ENCODE measurements around the gene AAK1.
"Not testable (repeated sequence)": the region's sequence is repeated elsewhere in the genome, so short reads cannot be mapped to it uniquely, and the experiment has no call there.

Gene AAK1

DNA sequence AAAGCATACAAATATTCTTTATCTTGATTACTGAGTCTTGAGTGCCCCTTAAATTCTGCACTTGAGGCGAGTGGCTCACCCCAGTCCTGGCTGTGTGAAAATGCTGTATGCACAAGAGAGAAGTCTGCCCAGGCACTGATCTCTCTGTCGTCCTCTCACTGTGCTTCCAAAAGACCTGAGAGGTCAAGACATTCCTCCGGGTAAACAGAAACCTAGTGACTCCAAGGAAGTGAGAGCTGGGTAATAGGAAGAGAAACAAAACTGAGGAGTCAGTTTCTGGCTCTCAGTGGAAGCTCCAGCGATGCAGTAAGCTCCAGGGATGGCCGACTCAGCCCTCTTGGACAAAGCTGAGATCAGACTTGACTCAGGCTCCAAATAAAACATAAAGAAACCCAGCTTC lies 70.9 kb downstream of the AAK1 start:
- peak; percentile 44 for DNase-seq (ENCODE audit: low spot score)

DNA sequence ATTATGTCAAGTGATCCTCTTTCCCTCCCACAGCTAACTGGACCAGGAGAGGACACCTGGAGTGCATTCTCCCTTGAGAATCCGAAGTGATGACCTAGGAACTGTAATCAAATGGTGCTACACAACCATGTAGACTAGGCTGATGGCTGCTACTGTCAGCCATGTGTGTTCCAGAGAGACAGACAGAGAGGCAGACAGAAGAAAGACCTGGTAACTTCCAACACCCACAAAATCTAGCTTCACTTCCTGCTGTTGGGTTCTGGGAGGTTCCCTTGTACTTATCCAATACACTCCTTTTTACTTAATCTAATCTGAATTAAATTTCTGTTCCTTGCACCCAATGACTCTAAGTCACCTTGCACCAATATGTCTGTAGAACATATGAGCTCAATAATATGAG lies 72.3 kb downstream of the AAK1 start:
- no peak for DNase-seq (ENCODE audit: low spot score)

DNA sequence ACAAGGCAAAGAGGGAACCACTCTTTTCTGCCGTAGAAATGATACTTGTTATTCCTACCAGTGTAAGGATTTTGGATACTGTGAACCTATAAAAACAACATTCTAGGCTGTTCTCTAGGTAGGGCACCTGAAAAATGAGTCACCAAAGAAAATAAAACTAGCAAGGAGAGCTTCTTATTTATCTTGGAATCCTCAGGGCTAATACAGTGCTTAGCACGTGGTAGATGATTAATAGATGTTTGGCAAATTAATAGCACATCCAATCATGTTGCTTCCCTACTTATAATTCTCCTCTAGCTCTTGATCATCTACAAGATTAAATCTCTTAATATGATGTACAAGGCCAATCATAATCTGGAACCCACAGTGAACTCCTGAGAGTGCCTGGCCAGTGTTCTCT lies 73.1 kb downstream of the AAK1 start:
- DNase-seq (ENCODE audit: low spot score), result no peak

DNA sequence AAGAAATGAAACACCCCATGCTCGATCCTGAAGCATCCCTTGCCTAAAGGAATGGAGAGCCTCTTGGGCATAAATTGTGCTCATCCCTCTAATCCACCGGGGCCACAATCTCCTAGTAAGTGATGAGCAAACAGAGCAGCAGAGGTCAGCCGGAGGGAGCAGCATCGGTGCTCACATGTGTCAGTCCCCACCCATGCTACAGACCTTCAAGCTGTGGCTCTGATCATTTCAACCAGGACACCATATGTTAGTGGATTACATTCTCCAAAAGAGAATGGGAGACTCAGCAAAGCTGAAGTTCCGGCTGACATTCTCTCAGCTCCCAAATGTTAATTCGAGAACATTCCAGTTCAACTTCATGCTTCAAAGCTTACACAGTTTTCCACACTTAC lies 75.6 kb downstream of the AAK1 start:
- DNase-seq (ENCODE audit: low spot score), result no peak

DNA sequence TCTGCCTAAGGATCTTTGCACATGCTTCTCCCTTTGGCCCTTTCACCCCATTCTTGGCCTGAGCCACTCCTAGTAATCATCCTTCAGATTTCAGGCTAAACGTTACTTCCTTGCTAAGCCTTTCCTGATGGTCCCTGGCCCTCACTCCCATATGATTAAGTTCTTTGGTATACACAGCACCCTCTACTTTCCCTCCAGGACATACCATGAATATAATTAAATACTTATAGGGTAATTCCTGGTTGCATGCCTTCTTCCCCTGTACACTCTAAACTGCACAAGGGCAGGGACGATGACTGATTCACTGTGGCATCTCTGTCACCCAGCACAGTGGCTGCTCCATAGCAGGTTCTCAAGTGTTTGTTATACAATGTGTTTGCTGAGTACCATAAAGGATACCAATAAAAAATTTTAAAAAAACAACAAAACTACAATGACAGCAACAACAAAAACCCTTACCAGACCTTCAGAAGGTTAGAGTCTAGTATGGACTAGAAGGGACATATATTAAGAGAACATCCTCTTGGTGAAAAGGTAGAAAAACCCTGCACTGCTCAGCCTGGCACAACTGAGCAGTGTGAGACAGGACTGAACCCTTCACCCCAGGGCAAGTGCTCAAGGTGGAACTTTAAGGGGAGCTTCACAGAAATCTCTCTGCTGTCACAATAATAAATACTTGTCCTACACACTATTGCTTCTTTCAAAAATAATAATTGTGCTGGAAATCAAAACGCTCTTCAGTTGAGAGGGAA lies 76.2 kb downstream of the AAK1 start:
- DNase-seq (ENCODE audit: low spot score), result peak; percentile 48

DNA sequence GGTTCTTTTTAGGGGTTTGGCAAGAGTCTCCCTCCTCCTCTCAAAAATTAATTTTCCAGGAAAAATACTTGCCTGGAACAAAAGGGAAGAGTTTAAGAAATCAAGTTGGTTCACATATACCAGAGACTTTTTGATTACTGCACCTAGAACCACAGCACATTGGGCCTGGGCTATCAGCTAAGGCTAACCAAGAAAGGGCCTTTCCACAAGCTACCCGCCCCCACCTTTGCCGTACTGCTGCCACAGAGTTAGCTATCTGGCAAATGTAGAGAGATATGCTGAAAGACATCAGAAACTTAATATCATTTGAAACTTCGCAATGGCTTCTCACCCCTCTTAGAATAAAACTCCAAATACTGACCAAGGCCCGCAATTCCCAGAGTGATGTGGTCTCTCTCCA lies 76.9 kb downstream of the AAK1 start:
- DNase-seq (ENCODE audit: low spot score), result no peak

DNA sequence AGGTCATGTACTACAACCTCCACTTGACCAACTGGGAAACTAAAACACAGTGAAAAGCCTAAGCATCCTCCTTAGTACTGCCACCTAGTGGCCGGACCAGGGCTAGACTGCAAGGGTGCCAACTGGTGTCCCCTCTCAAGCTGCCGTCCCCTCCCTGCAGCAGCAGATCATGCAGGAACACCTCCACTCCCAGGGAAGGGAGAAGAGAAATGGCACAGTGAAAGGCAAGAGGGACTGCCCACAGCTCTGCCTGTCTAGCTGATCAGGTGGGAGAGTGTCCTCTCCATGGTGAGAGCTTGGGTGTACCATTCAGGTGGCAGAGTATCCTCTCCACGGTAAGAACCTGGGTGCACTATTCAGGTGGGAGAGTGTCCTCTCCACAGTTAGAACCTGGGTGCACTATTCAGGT lies 78.1 kb downstream of the AAK1 start:
- DNase-seq (ENCODE audit: low spot score), result no peak

DNA sequence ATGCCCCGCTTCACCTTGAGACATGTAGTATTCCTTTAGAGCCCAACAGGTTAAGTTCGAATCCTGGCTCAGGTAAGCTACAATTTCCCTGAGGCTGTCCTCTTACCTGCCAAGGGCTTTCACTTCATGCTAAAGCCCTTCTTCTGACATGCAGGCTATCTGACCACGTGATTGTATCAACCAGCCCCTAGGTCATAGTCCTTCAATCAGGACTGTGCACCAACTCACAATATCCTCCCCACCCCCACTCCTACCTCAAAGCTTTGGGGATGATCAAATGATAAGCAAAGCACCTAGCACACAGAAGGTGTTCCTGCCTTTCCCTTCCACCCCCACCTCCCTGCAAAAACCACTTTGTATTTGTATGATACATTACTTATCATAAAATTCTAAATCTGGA lies 78.9 kb downstream of the AAK1 start:
- no peak for DNase-seq (ENCODE audit: low spot score)

DNA sequence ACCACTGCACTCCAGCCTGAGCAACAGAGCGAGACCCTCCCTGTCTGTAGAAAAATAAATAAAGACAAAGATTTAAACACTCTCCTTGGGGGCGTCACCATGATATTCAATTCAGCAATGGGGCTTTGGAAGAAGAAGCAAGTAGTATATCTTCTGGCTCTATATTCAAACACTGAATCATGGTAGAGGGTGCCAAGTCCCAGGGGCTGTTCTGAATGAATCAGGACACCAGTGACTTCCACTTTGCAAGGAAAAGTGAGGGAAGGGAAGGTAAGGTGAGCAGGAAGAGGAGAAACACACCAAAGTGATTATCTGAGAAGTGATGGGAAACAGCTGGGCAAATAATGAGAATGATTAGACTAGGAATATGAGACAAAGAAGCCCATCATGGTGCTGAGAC lies 80.5 kb downstream of the AAK1 start:
- no peak for DNase-seq (ENCODE audit: low spot score)

DNA sequence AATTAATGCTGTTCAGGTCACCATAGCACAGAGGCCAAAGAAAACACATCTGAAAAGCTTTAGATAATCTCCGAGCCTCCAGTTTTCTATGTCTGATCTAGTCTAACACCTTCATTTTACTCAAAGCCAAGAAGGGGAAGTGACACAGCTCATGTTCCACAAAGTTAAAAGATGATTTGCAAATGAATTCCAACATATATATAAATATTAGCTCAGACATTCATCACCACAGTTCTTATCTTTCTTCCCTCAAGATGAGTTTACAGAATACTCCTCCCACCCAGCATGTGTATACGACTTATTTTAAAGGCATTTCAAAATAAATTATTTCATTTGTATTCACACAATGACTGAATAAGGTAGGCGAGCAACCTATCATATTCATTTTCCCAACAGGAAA lies 82.4 kb downstream of the AAK1 start:
- no peak for DNase-seq (ENCODE audit: low spot score)

DNA sequence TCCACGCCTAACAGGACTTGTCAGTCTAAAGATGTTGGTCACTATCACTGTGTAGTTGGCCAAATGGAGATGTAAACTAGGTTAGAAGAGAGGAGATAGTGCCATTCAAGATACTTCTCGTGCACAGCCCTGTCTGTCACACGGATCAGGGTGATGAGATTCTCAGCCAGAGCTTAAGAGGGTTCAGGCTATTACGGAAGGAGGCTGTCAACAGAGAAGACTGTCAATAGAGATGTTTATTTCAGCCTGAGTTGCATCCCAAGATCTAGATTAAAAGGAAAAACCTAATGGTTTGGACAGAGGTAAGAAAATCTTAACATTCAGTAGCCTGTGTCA lies 83.4 kb downstream of the AAK1 start:
- DNase-seq (ENCODE audit: low spot score), result no peak

DNA sequence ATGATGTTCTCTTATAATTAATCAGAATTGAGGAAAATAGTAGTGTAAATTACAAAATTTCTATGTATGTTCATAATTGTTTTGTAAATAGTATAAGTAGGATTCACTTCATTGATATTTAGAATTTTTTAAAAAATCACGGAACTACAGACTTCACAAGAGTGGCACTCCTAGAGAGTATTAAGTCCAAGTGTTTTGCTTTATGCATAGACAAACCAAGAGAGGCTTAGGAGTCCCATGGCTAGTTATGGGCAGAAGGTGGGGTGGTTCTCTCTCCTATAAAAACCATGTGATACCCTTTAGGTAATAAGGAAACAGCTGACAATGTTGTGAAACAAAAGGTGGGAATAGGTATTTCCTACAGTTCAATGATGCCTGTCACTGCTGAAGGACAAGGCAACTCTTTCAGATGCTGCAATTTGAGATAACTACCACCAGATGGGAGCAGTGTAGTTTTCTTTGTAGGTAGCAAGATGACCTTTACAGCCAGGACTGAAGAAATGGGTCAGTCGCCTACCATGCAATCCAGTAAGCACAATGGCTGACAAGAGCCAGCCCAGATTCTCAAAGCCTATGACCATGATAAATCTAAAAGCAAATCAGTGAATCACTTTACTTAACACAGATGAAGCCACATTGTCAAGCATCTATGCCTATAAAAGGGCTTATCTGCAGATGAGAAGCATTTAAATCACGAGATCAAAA lies 83.9 kb downstream of the AAK1 start:
- peak; percentile 65 for DNase-seq (ENCODE audit: low spot score)

DNA sequence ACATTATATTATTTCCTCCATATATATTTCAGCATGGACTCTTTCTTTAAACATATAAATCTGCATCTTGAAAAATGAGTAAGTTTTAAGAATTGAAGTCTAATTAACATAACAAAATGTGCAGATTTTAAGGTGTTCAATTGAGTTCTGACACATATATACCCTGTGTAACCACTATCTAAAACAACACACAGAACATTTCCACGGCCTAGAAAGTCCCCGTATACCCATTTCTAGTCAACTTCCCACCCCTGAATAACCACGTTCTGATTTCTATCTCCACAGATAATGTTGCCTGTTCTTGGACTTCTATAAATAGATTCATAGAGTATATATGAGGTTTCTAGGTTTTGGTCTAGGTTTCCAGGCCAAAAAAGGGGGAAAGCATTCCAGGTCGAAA lies 87.5 kb downstream of the AAK1 start:
- no peak for DNase-seq (ENCODE audit: low spot score)

DNA sequence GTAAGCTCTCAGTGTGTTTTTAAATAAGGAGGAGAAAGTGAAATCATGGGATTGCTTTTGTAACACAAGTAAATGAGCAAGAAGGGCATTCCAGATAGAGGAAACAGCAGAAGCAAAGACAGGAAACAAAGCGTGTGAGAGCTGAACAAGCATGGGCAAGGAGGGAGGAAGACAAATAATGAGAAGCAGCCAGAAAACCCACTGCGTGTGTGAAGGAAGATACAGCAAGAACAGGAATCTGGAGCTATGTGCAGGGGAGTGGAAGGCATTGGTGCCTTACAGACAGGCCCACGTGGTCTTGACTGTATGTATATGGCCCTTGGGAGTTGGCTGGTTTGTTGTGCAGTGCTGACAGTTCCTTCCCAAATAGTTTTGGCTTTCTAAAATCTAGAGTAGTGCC lies 88.6 kb downstream of the AAK1 start:
- DNase-seq (ENCODE audit: low spot score), result no peak

DNA sequence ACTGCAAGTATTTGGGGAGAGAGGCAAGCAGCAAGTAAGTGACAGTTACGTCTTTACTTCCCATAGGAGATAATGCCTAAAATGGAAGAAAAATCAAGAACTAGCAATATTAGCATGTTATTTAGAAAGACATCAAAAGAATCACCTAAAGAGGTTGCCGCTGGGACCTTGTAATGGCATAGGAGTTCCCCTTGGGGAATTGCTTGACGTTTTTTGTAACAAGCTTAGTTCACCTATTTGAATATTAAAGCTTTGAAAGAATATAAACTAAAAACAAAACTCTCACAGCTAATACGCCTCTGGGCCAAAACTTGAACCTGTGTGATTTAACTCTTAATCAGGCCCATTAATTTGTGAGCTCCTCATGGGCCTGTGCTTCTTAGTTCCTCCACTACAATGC lies 89.0 kb downstream of the AAK1 start:
- DNase-seq (ENCODE audit: low spot score), result no peak

DNA sequence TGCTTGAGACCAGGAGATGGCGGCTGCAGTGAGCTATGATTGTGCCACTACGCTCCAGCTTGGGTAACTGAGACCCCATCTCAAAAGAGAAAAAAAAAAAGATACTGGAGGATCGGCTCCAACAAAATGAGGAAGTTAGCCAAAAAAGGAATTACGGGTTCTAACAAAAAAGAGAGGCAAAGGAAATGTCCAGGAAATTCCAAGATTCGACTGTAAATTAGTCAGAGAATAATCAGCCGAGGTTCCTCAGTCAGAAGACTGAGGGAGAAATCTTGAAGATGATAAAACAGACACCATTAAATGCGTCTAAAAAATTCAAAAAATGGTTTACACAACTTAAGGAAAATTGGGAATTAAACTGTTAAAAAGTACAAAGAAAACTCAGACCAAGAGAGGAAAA lies 89.5 kb downstream of the AAK1 start:
- DNase-seq (ENCODE audit: low spot score), result no peak

DNA sequence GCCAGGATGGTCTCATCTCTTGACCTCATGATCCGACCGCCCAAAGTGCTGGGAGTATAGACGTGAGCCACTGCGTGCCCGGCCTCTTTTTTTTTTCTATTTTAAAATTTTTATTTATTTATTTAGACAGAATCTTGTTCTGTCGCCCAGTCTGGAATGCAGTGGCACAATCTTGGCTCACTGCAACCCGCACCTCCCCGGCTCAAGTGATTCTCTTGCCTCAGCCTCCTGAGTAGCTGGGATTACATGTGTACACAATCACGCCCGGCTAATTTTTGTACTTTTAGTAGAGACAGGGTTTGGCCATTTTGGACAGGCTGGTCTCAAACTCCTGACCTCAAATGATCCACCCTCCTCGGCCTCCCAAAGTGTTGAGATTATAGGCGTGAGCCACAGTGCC lies 93.0 kb downstream of the AAK1 start:
- not testable (repeated sequence) for DNase-seq (ENCODE audit: low spot score)

DNA sequence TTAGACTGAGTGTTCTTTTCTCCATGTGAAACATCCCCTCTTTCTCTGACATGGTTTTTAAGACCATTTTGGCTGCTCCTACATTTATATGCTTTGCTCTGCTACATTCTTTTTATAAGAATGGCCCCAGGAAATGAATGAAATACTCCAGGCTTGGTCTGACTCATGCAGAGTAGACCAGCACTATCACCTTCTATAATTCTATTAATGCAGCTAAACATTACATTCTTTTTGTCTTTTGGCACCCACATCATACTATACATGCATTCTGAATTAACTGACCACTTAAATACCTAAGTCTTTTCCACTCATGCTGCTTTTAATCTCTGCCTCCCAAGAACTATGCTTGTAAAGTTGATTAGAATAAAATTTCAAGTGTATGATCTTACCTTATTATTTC lies 94.1 kb downstream of the AAK1 start:
- DNase-seq (ENCODE audit: low spot score), result peak; percentile 35

DNA sequence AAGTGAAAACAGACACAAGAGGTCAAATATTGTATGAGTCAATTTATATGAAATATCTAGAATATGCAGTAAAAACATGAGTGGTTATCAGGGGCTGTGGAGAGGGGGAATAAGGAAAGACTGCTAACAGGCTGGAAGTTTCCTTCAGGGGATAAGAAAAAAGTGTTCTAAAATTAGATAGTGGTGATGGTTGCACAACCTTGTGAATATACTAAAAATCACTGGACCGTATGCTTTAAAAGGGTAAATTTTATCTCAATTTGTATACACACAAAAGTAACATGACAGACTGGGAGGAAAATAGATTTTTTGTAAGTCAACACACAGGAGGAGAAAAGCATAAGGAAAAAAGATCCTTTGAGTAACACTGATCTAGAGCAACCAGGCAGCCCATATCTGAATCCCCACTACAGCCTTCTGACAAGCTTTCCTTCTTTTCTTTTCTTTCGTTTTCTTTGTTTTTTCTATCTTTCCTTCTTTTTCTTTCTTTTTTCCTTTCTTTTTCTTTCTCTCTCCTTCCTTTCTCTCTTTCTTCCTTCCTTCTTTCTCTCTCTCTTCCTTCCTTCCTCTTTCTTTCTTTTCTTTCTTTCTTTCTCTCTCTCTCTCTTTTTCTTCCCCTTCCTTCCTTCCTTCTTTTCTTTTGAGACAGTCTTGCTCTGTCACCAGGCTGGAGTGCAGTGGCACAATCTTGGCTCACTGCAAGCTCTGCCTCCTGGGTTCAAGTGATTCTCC lies 95.4 kb downstream of the AAK1 start:
- no peak for DNase-seq (ENCODE audit: low spot score)

DNA sequence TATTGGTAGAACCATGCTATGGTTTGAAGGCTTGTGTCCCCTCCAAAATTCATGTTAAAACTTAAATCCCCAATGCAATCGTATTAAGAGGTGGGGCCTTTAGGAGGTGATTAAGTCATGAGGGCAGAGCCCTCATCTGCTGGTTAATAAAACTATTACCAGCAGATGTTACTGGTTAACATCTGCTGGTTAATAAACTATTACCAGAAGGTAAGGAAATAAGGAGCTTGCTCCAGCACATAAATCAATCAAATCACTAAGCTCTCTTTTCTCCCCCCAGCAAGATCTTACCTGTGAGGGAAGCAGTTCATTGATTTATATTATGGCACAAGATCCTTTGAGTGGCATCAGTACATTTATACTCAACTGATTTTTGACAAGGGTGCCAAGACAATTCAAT lies 96.9 kb downstream of the AAK1 start:
- no peak for DNase-seq (ENCODE audit: low spot score)

DNA sequence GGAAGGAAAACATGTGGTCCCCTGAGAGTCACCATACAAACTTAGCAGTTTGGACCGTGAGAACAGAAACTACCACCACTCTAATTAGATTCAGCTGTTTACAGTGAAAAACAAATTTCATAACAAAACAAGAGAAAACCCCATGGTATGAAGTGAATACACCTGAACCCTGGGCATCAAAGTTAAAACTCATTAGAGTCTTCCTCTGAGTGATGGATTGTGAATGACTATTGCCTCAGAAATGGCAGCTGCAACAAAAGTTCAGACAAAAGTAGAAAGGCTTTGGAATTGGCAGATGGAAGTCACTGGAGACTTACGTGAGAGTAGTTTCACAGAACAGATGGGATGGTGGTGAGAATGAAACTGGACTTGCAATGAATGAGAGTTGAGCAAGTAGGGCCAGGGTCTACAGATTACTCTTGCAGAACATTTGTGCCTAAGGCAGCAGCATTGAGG lies 98.0 kb downstream of the AAK1 start:
- DNase-seq (ENCODE audit: low spot score), result no peak

DNA sequence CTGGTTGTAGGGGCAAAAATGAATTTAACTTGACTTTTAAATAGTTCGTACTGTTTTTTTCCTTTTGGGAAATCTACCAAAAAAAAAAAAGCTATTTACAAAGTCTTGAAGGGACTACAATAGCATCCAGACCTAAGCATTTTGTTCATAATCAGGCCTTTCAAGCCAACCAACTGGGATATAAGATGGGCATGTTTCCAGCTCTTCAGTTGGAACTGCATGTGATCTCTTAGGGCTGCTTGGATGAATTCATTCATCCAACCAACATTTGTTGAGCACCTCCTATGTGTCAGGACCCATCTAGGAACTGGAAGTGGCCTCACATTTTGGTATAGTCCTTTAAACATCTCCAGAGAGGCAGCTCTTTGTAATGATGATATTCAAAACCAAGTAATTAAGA lies 98.6 kb downstream of the AAK1 start:
- no peak for DNase-seq (ENCODE audit: low spot score)

DNA sequence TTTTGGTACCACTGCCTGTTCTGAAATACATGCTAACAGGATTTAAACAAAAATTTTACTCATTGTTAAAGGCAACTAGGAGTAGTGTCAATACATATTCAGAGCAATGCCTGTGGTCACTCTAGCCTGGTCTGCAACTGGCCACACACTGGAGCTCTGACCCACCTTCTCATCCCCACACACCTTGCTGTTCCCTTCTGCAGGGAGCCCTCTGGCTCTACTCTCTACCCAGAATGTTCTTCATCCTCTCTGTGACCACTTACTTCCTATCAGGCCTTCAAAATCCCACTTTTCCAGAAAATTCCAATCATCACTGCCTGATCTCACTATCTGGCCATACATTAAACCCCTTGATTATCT lies 104.0 kb downstream of the AAK1 start:
- DNase-seq (ENCODE audit: low spot score), result no peak
